Body of pancreas (tissue), 4 donors: ENCODE data around the gene LYRM4.

Experiments
- POLR2A ChIP-seq, 3 donors: fragments of 450-650 bp; IDR thresholded peaks; one replicate each; pipeline ENCODE4 v1.6.1; 2016; ENCODE audit warnings: antibody characterized with exemption in 3 of 3, mild to moderate bottlenecking in 2 of 3
- TF ChIP-seq, protein P1 (sequence below), 7 experiments: fragments of 450-650 bp in 4 of 7; fragments of 200-600 bp in 3 of 7; sonication (generic) in 3 of 7; IDR thresholded peaks; one replicate each; pipeline ENCODE4 v1.5.1; 2016 to 2019; ENCODE audit warnings: antibody characterized with exemption in 7 of 7

DNA sequence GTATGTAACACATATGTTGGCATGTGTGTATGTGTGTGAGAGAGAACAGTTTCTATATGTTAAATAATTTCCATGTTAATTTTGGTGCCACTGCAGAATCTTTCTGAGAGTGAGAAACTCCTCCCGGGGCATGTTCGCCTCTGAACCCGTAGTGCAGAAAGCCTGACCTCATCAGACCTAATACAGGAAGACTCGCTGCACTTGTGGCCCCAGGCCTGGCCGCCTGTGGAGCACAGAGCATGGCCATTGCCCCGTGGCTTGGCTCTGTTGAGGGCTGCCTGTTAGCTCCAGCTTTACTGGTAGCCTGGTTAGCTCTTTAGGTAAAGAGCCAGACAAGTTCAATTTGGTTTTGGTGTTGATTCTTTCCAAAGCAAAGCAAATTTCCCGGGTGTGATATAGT is 26.0 kb upstream of the LYRM4 start:
- TF ChIP-seq, protein P1, sequence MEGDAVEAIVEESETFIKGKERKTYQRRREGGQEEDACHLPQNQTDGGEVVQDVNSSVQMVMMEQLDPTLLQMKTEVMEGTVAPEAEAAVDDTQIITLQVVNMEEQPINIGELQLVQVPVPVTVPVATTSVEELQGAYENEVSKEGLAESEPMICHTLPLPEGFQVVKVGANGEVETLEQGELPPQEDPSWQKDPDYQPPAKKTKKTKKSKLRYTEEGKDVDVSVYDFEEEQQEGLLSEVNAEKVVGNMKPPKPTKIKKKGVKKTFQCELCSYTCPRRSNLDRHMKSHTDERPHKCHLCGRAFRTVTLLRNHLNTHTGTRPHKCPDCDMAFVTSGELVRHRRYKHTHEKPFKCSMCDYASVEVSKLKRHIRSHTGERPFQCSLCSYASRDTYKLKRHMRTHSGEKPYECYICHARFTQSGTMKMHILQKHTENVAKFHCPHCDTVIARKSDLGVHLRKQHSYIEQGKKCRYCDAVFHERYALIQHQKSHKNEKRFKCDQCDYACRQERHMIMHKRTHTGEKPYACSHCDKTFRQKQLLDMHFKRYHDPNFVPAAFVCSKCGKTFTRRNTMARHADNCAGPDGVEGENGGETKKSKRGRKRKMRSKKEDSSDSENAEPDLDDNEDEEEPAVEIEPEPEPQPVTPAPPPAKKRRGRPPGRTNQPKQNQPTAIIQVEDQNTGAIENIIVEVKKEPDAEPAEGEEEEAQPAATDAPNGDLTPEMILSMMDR (IDR thresholded peaks at IDR 0.05): no peak
- no peak for TF ChIP-seq POLR2A (IDR thresholded peaks at IDR 0.05)
